ENCODE data around the gene GFRA1.

The GFRA1 gene

DNA sequence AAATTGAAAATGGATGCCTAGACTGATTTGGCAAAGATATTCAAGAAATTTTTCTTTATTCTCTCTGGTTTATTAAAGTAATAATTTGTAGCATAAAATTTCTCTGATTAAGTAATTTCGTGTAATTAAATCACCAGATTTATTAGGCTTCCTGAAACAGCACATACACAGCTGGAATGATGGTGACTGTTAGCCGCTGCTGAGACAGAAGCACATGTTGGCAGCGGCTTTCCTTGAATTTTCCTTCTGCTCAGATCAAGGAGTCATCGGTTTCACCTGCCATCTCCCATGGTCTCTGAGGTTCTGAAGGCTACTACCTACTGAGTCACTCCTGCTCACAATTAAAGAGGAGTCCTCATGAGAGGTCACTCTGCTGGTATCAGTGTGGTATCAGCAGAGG lies 101.5 kb downstream of the GFRA1 start:
- Histone ChIP-seq H3K27ac (no peak overlapping the region), H3K27me3 (ENCODE audit: insufficient read depth, low read depth) (no peaks in the 10 kb centered on the region)

DNA sequence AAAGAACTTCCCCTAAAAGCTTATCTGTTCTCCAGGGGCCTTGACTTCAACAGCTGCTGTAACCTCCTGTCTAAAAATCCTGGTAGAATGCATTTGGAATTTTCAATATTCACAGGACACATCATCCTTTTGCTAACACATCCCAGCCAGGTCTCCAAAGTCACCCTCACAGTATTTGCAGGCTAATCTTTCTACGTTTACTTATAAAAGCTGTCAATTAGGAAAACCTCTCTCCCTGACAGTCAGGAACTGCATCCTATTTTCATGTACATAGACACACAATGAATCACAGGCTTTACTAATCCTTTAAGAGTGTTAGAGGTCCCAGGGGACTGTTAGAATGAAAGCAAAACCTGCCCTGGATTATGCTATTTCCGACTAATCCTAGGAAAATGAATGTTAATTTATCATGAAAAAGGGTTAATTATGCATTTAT lies 102.2 kb downstream of the GFRA1 start:
- H3K4me3 ChIP-seq (IDR thresholded peaks at IDR 0.05; ENCODE audit: insufficient read depth, low read depth, low read length), result no peak overlapping the region
- no peaks in the 10 kb centered on the region for H3K36me3 ChIP-seq (ENCODE audit: insufficient read depth)
- H3K4me1 ChIP-seq (ENCODE audit: low read depth, poor library complexity, severe bottlenecking), result no peaks in the 10 kb centered on the region
- TF ChIP-seq, protein P1, sequence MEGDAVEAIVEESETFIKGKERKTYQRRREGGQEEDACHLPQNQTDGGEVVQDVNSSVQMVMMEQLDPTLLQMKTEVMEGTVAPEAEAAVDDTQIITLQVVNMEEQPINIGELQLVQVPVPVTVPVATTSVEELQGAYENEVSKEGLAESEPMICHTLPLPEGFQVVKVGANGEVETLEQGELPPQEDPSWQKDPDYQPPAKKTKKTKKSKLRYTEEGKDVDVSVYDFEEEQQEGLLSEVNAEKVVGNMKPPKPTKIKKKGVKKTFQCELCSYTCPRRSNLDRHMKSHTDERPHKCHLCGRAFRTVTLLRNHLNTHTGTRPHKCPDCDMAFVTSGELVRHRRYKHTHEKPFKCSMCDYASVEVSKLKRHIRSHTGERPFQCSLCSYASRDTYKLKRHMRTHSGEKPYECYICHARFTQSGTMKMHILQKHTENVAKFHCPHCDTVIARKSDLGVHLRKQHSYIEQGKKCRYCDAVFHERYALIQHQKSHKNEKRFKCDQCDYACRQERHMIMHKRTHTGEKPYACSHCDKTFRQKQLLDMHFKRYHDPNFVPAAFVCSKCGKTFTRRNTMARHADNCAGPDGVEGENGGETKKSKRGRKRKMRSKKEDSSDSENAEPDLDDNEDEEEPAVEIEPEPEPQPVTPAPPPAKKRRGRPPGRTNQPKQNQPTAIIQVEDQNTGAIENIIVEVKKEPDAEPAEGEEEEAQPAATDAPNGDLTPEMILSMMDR (conservative IDR thresholded peaks at IDR 0.05; ENCODE audit: low read depth, low read length), result no peak
- H2AFZ ChIP-seq (ENCODE audit: low read depth), result no peak overlapping the region
- no peaks in the 10 kb centered on the region for H3K27me3 ChIP-seq (ENCODE audit: insufficient read depth, low read depth)
- no peaks in the 10 kb centered on the region for H4K20me1 ChIP-seq (ENCODE audit: insufficient read depth)
- no peak overlapping the region for H3K9ac ChIP-seq
- H3K79me2 ChIP-seq (ENCODE audit: insufficient read depth, low read depth), result no peaks in the 10 kb centered on the region
- H3K4me2 ChIP-seq, result no peak overlapping the region
- H3K27ac ChIP-seq, result no peak overlapping the region

More for the DNA sequence above, 101.5 kb downstream of the GFRA1 start:
- Histone ChIP-seq H2AFZ (ENCODE audit: low read depth) (no peak overlapping the region), H3K4me1 (ENCODE audit: low read depth, poor library complexity, severe bottlenecking) (no peaks in the 10 kb centered on the region), H3K4me3 (IDR thresholded peaks at IDR 0.05; ENCODE audit: insufficient read depth, low read depth, low read length) (no peak overlapping the region), H3K4me2 (no peak overlapping the region), H3K36me3 (ENCODE audit: insufficient read depth) (no peaks in the 10 kb centered on the region), H3K9ac (no peak overlapping the region), H3K79me2 (ENCODE audit: insufficient read depth, low read depth) (no peaks in the 10 kb centered on the region), H4K20me1 (ENCODE audit: insufficient read depth) (no peaks in the 10 kb centered on the region)
- TF ChIP-seq, protein P1 (conservative IDR thresholded peaks at IDR 0.05; ENCODE audit: low read depth, low read length), result no peak

DNA sequence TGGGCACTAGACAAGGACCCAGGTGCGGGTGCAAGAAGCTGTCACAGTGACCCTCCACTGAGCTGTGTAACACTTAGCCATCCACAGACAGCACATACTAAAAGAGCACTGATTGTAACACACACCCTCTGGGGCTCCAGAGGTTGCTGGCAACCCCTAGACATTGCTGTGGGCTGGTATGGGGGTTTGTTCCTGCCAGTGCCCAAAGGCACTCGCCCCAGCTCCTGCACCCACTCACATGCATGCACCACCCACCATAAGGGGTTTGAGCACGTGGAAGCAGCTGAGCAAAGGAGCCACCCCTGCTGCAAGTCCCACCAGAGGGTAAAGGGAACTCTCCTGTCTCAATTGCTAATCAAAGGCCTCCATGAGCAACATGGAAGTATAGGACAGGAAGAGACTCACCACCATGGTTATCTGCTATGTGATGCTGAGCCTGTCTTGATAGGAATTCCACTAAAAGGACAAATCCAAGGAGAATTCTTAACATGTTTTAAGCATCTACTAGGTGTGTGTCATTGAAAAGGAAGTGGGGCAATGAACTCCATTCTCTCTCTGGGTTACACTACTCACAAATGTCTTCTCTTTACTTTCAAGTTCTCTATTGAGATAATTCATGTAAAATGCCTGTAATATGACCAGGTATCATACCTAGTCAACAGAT lies 103.1 kb downstream of the GFRA1 start:
- no peaks in the 10 kb centered on the region for H3K79me2 ChIP-seq (ENCODE audit: insufficient read depth, low read depth)
- no peak overlapping the region for H2AFZ ChIP-seq (ENCODE audit: low read depth)
- H3K27me3 ChIP-seq (ENCODE audit: insufficient read depth, low read depth), result no peaks in the 10 kb centered on the region
- no peaks in the 10 kb centered on the region for H3K36me3 ChIP-seq (ENCODE audit: insufficient read depth)
- H3K9ac ChIP-seq, result no peak overlapping the region
- H3K27ac ChIP-seq, result no peak overlapping the region
- no peaks in the 10 kb centered on the region for H3K4me1 ChIP-seq (ENCODE audit: low read depth, poor library complexity, severe bottlenecking)
- no peak overlapping the region for H3K4me3 ChIP-seq (IDR thresholded peaks at IDR 0.05; ENCODE audit: insufficient read depth, low read depth, low read length)
- no peaks in the 10 kb centered on the region for H4K20me1 ChIP-seq (ENCODE audit: insufficient read depth)
- H3K4me2 ChIP-seq, result no peak overlapping the region
- TF ChIP-seq, protein P1 (conservative IDR thresholded peaks at IDR 0.05; ENCODE audit: low read depth, low read length), result no peak

DNA sequence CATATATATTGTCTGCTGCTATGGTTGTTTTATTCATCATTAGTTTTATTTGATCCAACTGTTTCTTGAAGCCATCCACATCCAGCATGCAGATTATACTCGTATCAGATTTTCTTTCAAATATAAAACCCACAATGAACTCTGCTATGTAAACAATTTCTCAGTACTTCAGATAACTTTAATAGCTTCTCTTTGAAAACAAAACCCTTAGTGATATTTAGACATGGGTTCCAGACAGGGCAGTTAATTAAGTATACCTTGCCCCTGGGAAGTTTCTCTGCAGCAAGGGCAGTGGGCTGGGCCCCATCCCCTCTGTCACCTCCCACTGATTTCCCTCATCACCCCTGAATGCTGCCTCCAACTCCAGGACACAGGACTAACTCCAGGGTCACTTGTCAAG lies 104.3 kb downstream of the GFRA1 start:
- Histone ChIP-seq H3K4me1 (ENCODE audit: low read depth, poor library complexity, severe bottlenecking) (no peaks in the 10 kb centered on the region), H3K4me2 (no peak overlapping the region), H2AFZ (ENCODE audit: low read depth) (no peak overlapping the region), H3K27ac (no peak overlapping the region), H3K27me3 (ENCODE audit: insufficient read depth, low read depth) (no peaks in the 10 kb centered on the region), H3K4me3 (IDR thresholded peaks at IDR 0.05; ENCODE audit: insufficient read depth, low read depth, low read length) (no peak overlapping the region), H3K9ac (no peak overlapping the region), H4K20me1 (ENCODE audit: insufficient read depth) (no peaks in the 10 kb centered on the region), H3K79me2 (ENCODE audit: insufficient read depth, low read depth) (no peaks in the 10 kb centered on the region), H3K36me3 (ENCODE audit: insufficient read depth) (no peaks in the 10 kb centered on the region)
- TF ChIP-seq, protein P1 (conservative IDR thresholded peaks at IDR 0.05; ENCODE audit: low read depth, low read length), result no peak

Measured in KMS-11 (cell line).